HG02970 (cell line): ENCODE results near the gene CPXM2.

Experiments
- ATAC-seq: cut with Tn5 transposase; IDR thresholded peaks from one replicate; pipeline ENCODE4 v1.9.1; 2021; ENCODE audit warnings: mild to moderate bottlenecking, moderate library complexity, moderate number of reproducible peaks; ENCODE audit not compliant: unreplicated experiment, low FRiP score

The CPXM2 gene

DNA sequence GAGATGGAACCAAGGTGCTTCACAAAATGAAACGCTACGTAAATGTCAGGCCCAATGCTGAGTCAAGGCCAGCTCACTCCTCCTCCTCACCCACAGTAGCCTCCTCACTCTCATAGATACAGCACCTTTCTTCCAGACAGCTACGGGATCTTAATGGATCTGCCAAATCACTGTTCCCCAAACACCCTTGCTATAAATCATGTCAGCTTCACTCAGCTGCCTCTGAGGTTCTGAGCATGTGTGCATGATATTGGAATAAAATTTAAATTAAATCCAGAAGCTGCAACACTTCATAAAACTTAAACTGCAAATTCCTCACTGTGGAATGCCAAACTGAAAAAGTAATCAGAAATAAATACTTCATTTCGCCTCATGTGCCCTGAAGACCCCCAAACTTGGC, 14.7 kb upstream of the CPXM2 start:
- no peak for ATAC-seq

DNA sequence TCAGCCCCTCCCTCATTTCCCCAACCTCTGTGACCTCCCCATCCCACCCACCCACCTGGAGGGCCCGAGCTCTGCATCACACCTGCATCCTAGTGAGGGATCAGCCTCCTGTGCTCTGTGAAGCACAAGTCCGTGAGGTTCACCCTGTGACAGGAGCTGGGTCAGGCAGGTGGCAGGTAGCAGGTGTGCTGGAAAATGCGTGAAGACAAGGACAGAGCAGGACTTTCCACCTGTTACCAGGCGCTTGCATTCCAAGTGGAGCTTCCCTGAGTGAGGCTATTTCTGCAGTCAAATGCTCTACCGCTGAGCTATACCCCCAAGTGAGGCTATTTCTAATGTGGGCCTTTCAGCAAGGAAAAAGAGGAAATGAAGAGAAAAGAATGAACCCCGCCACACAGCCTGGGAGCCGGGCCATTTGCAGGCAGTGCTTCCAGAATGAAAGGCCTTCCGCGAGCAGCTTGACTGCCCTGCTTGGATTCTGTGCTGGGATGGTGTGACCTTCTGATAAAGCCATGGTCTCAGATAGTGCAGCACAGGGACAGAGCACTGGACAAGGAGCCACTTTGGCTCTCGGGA, 13.3 kb upstream of the CPXM2 start:
- ATAC-seq = no peak

DNA sequence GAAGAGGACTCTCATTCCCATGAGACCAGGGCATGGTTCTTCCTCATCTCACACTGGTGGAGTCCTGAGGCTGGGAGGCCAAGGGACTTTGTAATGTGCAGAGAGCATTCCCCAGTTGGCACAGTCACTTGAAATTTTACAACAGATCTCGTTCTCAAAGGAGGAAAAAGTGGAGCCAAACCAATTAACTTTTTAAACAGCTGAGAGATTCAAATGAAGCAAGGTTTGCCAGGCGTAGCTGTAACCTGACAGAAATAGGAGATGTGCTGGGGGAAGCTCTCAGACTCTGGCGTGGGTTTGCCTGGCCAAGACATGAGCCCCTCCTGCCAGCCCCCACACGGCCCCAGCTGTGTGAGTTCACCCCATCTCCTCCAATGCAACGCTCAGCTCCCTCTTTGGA, 12.0 kb upstream of the CPXM2 start:
- ATAC-seq = no peak

DNA sequence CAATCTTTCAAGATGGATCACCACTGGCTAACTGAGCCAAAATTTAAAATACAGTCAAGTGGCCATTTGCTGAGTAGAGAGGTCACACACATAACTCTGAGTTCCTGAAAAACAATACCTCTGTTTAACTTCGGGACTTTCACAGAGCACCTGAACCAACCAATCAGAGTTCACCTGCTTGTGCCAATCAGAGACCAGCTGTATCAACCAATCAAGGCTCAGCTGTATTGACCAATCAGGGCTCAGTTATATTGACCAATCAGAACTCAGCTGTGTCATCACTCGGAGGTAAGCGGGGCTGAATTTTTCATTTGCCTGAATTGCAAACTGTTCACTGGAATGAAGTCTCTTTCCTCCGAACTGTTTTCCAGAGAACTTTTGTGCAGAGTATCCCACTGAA, 10.0 kb upstream of the CPXM2 start:
- ATAC-seq = no peak

DNA sequence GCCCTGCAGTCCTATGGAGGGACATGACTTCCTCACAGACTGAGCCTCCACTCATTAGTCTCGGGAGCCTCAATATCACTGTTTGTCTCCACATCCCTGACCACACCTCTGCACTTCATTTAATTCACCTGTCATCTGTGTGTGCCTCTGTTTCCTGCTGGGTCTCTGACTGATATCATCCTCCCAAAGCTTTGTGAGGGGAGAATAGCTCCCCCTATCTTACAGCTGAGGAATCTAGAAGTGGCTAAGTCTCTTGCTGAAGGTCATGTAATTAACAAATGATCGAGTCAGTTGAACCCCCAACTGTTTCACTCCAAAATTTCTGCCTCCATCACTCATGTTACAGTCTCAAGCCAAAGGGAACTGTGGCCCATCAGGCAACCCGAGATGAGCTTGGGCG, 5.5 kb upstream of the CPXM2 start:
- no peak for ATAC-seq

DNA sequence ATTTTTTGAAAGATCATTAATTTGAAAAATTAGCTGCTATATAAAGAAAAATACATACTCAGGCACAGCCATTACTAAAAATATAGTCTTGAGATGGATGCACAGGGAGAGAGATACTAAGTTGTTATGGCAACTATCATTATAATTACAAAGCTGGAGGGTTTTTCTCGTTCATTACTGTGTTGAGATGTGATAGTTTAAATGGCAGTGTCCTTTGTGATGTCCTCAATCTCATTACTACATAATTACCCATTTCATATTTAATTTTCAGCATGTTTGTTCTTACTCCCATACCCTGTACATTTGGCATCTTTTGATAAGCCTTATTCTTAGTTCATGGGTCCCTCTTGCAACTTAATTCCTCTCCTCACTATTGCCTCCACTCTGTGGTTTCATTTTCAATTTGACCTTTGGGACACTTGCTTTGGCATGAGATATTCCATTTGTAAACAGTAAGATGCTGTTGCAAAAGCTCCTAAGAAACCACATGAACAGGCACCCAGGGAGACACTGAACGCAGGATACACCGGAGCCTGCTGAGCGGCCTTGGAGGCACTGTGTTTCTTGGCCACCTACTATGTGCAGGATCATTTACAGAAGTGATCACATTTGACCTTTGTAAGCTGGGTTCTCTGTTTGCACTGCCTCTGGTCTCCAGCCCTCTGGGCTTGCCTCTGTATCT, 4.8 kb upstream of the CPXM2 start:
- no peak for ATAC-seq

DNA sequence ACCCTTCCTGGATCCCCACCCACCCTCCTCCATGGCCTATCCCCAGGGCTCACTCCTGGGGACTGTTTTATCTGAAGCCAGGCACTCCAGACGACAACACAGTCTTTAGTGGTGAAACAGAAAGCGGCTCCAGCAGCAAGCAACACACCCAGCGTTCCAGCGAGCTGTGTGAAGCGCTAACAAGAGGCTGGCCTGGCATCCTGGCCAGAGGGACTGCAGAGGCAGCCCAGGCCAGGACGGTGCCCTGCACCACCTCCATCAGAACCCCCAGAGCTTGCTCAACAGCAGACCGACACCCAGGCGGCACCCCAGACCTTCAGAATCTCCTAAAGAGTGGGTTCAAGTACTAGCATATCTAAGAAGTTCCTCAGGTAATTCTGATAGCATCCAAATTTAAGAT, 2.0 kb upstream of the CPXM2 start:
- no peak for ATAC-seq

DNA sequence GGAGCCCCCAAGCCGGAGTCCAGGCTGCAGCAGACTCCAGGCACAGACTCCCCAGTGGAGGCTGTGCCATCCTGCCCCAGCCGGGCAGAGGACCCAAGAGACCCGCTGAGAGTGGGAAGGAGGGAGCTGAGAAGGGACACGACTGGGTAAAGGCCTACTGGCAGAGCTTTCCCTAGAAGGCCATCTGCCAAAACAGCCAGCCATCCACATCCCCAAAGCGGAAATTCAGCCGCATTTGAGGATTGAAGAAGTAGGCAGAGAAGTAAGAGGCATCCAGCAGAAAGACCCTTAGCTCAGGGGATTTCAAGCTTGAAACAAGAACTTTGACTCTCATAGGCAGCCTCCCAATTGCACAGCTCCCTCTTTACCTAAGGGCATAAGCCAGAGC, 857 bp downstream of the CPXM2 start:
- ATAC-seq = no peak

DNA sequence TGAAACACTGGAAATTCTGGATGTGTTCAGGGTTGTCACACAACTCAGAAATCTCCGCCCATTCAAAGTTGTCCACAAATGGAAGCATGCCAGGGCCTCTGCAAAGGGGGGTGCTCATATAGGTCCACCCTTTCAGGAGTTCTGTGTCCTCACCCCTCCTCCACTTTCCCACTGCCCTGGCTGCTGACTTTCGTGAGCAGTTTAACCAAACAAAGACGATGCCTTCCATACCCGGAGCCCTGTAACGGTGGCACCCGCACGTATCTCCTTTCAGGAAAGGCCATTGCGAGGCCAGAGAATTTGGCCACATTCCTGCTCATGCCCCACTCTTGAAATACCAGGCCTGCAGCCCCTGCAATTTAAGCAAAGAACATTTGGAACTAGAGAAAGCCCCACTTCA, 1.4 kb downstream of the CPXM2 start:
- no peak for ATAC-seq

DNA sequence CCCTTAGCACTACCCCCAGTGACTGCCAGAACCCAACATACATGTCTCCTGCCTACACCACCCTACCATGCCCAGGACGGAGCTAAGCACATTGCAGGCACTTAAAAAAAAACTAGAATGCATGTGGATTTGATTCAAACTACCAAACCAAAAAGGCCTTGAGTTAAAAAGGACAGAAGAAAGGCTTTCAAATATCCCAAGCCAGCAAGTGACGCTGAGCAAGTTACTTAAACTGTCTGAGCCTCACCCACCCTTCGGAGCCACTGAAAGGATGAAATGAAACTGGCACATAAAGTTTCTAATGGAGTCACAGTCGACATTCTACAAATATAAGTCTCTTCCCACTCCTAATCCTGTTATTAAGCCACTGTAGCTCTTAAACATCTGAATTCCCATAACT, 1.8 kb downstream of the CPXM2 start:
- no peak for ATAC-seq

DNA sequence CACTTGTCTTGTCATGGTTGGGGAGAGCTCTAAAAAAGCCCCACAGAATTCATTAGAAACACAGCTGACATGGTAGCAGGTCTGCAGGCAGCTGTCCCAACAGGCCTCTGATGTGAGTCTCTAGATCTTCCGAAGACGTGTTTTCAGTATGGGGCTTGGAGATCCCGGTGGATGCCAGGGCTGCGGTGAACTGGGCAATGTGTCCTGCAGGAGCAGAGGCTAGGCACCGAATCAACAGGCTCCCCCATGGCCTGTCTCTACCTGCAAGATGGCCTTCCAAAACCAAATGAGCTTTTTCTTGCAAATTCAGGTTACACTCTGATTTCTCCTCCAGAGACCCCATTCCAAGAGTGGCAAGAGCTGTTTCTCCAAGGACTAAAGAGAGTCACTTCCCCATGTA, 2.9 kb downstream of the CPXM2 start:
- no peak for ATAC-seq

DNA sequence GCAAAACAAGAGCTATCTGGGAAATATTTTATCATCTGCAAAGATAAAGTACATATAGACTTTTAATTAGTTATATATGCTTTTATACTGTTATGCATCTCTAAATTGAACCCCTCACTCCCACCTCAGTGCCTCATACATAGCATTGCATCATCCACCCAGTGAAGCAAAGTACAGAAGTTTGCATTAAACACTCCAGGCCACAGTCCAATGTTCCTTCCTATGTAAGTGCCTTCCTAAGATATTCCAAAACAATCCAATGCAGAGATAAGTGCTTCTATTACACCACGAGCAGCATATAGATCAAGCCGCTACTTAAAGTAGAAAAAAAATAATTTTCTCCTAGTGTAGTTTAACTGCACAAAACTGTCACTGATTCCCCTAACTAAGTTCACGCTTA, 3.4 kb downstream of the CPXM2 start:
- no peak for ATAC-seq

DNA sequence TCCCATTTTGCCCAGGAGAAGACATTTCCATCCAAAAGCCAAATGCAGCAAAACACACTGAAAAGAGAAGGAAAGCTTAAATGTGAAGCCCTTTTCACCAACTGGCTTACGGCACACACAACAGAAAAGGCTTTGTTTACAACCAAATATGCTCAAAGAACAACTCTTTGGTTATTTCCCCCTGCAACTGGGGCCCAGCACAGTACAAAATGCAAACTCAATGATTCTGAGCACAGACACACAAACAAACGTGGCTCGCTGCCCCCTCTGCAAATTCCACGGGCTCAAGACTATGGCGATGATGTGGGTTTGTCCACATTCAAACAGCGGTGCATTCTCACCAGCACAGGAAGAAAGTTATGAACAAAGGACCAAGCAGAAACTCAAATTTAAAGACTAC, 5.3 kb downstream of the CPXM2 start:
- ATAC-seq = no peak

DNA sequence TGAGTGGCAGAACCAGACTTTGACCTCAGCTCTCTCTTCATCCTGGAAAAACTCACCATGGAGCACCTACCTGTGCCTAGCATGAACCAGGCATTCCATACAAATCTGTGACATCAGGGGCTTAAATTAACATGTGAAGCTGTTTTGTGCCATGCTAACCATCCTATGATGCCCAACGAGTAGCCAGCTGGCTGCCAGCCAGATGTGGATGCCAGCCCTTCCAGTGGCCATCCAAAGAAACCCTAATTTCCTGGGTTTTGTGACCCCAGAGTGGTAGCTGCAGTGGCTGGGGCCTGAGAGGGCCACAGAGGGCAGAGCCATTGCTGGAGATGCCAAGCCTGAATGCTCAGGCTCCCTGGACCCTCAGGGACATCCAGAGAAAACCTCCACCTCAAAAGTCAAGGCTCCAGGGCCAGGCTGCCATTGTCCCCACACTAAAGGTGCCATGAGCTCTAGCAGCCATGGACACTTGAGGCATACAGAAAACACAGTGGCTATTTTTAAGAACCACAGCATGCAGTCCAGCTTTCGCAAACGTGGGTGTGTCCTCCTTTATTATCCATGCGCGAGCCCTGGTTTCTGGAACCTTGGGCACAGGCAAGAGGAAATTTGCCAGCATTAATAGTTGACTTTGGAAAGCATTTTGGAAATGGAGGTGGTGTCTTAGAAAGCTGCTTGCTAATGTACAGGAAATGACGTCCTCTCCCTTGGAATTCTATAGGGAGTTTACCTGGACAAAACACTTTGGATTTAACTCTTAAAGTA, 6.0 kb downstream of the CPXM2 start:
- ATAC-seq = no peak

DNA sequence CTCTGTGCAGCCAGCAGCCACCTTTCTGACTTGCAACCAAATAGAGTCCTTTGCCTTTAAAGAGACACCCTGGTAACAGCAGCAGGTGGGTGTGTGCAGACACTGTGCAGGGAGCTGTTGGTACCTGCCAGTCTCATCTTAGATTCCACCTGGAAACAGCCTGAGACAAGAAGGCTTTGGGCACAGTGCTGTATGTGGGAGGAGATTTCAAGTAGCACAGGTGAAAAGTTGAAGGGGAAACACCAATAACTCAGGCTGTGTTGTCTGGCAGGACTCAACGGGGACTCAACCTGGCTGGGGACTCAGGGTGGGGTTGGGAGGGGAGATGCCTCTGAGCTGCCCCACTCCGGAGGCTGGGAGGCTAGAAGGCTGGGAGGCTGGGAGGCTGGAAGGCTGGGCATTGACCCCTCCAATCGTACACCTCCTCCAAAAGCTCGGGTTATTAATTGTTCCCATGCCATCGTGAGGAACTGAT, 6.7 kb downstream of the CPXM2 start:
- no peak for ATAC-seq

DNA sequence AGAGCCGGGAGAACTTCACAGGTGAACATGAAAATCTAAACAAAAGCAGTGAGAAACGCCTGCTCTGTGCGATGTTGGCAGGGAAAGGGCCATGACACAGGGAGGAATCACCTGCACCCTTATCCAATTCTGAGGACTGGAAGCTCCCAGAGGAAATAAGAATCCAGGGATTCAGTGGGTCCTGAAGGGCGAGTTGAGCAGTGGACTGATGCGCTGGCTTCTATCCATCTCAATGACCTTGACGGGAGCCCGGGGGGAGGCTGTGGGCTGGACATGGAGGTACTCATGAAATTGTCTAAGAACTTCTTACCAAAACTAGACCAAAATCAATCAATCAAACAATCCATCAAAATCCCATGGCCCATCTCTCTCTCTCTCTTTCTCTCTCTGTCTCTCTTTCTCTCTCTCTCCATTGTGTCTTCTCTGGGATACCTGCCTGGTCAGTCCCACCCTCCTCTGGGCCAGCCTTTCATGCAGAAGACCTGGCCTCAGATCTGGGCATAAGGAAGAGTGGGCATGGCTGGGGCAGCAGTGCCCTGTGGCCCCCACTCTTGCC, 7.2 kb downstream of the CPXM2 start:
- no peak for ATAC-seq

DNA sequence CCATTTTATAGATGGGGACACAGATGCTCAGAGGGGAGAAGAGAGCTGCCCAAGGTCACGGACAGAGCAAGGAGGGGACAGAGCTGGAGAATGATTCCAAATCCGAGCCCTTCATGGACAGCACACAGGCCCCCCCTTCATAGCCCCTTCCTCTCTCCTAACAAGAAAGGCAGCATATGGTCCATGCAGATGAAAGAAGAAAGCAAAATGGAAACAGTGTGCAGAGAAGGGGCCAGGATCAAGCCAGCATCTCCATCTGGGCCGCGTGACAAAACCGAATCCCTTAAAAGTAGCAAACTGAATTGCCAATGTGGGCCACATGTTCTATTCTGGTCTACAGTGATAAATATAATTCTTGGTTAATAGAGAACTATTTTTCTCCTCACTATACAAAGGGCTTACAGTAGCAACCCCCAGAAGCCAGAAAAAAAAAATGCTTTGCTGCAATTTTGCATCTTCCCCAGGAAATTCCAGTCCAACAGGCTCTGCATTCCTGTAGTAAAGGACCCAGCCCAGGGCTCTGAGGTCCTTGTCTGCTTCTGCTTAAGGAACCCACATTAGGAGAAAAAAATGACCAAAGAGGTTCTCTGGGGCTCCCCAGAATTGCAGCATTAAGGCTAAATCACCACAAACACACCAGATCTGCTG, 7.8 kb downstream of the CPXM2 start:
- no peak for ATAC-seq

DNA sequence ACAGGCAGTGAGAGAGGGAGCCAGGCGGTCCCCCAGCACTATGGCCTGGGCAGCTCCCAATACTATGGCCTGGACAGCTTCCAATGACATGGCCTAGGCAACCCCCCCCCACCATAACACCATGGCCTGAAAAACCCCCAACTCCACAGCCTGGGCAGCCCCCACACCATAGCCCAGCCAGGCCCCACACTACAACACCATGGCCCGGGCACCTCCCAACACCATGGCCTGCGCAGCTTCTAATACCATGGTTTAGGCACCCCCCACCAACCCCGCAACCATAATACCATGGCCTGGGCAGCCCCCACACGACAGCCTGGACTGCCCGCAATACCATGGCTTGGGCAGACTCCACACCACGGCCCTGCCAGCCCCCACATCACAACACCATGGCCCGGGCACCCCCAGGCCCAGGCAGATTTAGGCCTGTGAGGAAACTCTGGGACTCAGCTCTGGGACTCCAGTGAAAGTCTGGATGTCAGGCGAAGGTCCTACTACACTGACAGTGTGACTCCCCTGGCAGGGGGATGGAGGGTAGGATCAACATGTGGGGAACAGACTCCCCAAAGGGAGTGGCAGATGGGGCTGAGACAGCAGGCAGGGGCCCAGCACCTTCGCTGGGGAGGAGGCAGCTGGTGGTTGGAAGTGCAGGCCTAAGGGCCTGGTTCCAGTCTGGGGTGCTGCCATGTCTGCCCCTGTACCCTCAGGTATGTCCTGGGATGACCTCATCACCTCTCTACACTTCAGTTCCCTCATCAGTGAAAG, 8.7 kb downstream of the CPXM2 start:
- no peak for ATAC-seq

DNA sequence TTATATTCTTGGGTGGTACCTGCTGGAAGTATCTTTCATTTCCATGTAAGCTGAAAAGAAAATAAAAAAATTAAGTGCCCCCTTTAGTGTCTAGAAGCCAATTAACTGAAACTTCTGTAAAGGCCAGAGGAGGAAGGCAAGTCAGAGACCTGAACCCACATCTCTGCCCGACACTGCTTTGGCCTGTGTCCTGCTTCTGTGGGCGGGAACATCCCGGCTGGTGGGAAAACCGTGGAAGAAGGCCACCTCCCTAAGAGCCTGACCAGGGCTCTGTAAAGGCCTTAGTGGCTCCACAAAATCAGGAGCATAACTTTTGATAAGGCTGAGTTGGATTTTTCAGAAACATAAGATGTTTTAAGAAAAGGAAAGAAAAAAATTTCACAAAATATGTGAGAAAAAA, 9.4 kb downstream of the CPXM2 start:
- ATAC-seq = no peak

DNA sequence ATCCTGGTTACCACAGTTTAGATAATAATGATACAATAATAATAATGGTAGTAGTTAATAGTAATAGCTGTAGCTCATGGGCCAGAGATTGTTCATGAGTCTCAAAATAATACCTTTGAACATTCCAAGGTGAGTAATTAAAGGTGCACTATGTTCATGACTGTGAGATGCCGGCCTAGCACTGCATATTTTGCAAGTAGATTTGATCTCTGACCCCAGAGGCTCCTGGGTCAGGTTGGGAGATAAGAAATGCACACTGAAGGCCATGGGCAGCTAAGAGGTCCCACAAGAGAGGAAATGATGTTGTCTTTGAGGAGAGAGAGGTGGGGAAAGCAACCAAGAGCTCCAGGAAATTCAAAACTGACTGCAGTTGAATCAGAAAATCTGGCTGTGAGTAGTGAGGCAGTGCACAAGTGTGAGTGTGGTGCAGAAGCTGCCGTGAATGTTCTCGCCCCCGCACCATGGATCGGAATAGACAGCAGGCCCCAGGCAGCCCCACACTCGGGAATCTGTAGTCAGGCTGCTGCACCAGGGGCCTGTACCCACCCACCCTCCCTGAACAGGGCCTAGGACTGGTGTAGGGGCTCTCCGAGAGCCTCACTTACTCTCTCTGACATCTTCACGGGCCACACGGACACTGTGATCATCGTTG, 11.9 kb downstream of the CPXM2 start:
- no peak for ATAC-seq
